H1 (cell line): ENCODE data around the gene HDAC8. TPM values are rescaled to one million over a fixed set of nuclear protein-coding genes. Genes with fewer than 3 reads are reported as not detected.

ENCODE experiments used
- CTCF ChIA-PET: fragments of 300-600 bp; sonication (Branson Sonifier 250); formaldehyde crosslinking; loops from one replicate; lab custom pipeline; 2021; ENCODE audit not compliant: partially characterized antibody; lab: Charles Lee
- POLR2A ChIA-PET: fragments of 300-600 bp; sonication (Branson Sonifier 250); formaldehyde crosslinking; loops from one replicate; lab custom pipeline; 2021; ENCODE audit warnings: inconsistent platforms; ENCODE audit not compliant: partially characterized antibody; lab: Charles Lee
- DNase-seq, 2 experiments: peaks; one replicate each; pipeline versions ENCODE4 v3.0.0 to v3.0.0-alpha.2; 2010 to 2022; ENCODE audit warnings: low spot score in 2 of 2, low read depth in 1 of 2, mixed read lengths in 1 of 2
- FAIRE-seq: peaks from 2 replicates; lab custom pipeline; 2011; peaks lifted over from hg19 to GRCh38; lab: Jason Lieb, UNC
- H2AFZ ChIP-seq: 2 replicates; pipeline ENCODE4 v1.8.1; 2012; ENCODE audit warnings: low read length, inconsistent platforms
- H2AK5ac ChIP-seq: 2 replicates; pipeline ENCODE4 v1.6.1; 2013; ENCODE audit warnings: low read depth, low read length
- H2BK120ac ChIP-seq: replicated peaks from 2 replicates; pipeline ENCODE3; 2013; ENCODE audit warnings: low read depth, low read length, inconsistent platforms
- H2BK12ac ChIP-seq: 2 replicates; pipeline ENCODE4 v1.6.1; 2013; ENCODE audit warnings: low read depth, low read length
- H2BK15ac ChIP-seq: 2 replicates; pipeline ENCODE4 v1.6.1; 2013; ENCODE audit warnings: low read length
- H2BK20ac ChIP-seq: 2 replicates; pipeline ENCODE4 v1.6.1; 2013; ENCODE audit warnings: low read length
- H2BK5ac ChIP-seq: 2 replicates; pipeline ENCODE4 v1.6.1; 2013; ENCODE audit warnings: low read depth, low read length
- H3K14ac ChIP-seq: 2 replicates; pipeline ENCODE4 v1.6.1; 2013; ENCODE audit warnings: inconsistent platforms; ENCODE audit not compliant: insufficient read length
- H3K18ac ChIP-seq: 2 replicates; pipeline ENCODE4 v1.6.1; 2013; ENCODE audit warnings: low read length; ENCODE audit errors: extremely low read depth
- H3K23ac ChIP-seq: 2 replicates; pipeline ENCODE4 v1.6.1; 2013; ENCODE audit warnings: inconsistent platforms; ENCODE audit not compliant: insufficient read length
- H3K23me2 ChIP-seq: 2 replicates; pipeline ENCODE4 v1.6.1; 2013; ENCODE audit warnings: low read depth, low read length
- H3K27ac ChIP-seq: 2 replicates; pipeline ENCODE4 v1.6.1; 2011; ENCODE audit warnings: low read depth, low read length, inconsistent platforms
- H3K27me3 ChIP-seq, 4 experiments: replicated peaks in 1 of 4; 1 replicate in 1 of 4; 2 replicates in 3 of 4; pipeline versions ENCODE4 v1.6.1 to v1.8.1; 2011 to 2013; ENCODE audit warnings: low read length in 3 of 4, mild to moderate bottlenecking in 3 of 4, inconsistent platforms in 2 of 4, mixed read lengths in 2 of 4, moderate library complexity in 1 of 4; ENCODE audit not compliant: control insufficient read depth in 3 of 4, insufficient read depth in 3 of 4; ENCODE audit errors: extremely low read depth in 1 of 4
- H3K36me3 ChIP-seq, 4 experiments: 2 replicates each; pipeline versions ENCODE4 v1.6.1 to v1.8.1; 2011 to 2013; ENCODE audit warnings: mild to moderate bottlenecking in 4 of 4, low read length in 3 of 4, moderate library complexity in 2 of 4, control low read depth in 1 of 4, inconsistent platforms in 1 of 4; ENCODE audit not compliant: insufficient read depth in 4 of 4, control insufficient read depth in 2 of 4
- H3K4ac ChIP-seq: replicated peaks from 2 replicates; pipeline ENCODE3; 2013; ENCODE audit warnings: low read length, low read depth, mixed read lengths, inconsistent platforms; ENCODE audit not compliant: insufficient read length
- H3K4me1 ChIP-seq, 4 experiments: replicated peaks in 1 of 4; 1 replicate in 1 of 4; 2 replicates in 3 of 4; pipeline versions ENCODE4 v1.6.1 to v1.8.1; 2011 to 2013; ENCODE audit warnings: low read length in 3 of 4, inconsistent platforms in 2 of 4, mixed read lengths in 1 of 4; ENCODE audit not compliant: insufficient read depth in 4 of 4, control insufficient read depth in 3 of 4
- H3K4me2 ChIP-seq, 2 experiments: 2 replicates each; pipeline versions ENCODE4 v1.6.1 to v1.8.1; 2011 to 2013; ENCODE audit warnings: low read depth in 2 of 2, low read length in 2 of 2, control low read depth in 1 of 2, inconsistent platforms in 1 of 2, mild to moderate bottlenecking in 1 of 2; ENCODE audit not compliant: insufficient read depth in 1 of 2
- H3K4me3 ChIP-seq, 4 experiments: fragments of 200-600, 300-600 bp in 1 of 4; sonication (generic), shearing (Covaris generic), sonication (Bioruptor Twin) in 1 of 4; 2 replicates each; pipeline versions ENCODE4 v1.5.1 to v1.8.1; 2011 to 2016; ENCODE audit warnings: low read length in 4 of 4, low read depth in 3 of 4, control low read depth in 2 of 4, inconsistent platforms in 2 of 4, mild to moderate bottlenecking in 2 of 4, mixed read lengths in 1 of 4, moderate library complexity in 1 of 4; ENCODE audit not compliant: insufficient read depth in 2 of 4; ENCODE audit errors: extremely low read depth in 1 of 4
- H3K56ac ChIP-seq: replicated peaks from 2 replicates; pipeline ENCODE3; 2013; ENCODE audit warnings: low read depth, mild to moderate bottlenecking, mixed read lengths, low read length, inconsistent platforms; ENCODE audit not compliant: insufficient read length
- H3K79me1 ChIP-seq: 2 replicates; pipeline ENCODE4 v1.6.1; 2013; ENCODE audit warnings: low read depth, low read length, control low read depth
- H3K79me2 ChIP-seq, 2 experiments: 2 replicates each; pipeline versions ENCODE4 v1.6.1 to v1.8.1; 2012 to 2013; ENCODE audit warnings: low read length in 2 of 2, mild to moderate bottlenecking in 2 of 2, inconsistent platforms in 1 of 2; ENCODE audit not compliant: insufficient read depth in 2 of 2, control insufficient read depth in 1 of 2
- H3K9ac ChIP-seq, 4 experiments: replicated peaks in 1 of 4; 1 replicate in 1 of 4; 2 replicates in 3 of 4; pipeline versions ENCODE4 v1.6.1 to v1.8.1; 2011 to 2013; ENCODE audit warnings: low read depth in 3 of 4, low read length in 3 of 4, control low read depth in 2 of 4, mild to moderate bottlenecking in 2 of 4, moderate library complexity in 2 of 4, inconsistent platforms in 1 of 4; ENCODE audit errors: extremely low read depth in 1 of 4
- H3K9me3 ChIP-seq, 2 experiments: 2 replicates each; pipeline versions ENCODE4 v1.6.1 to v1.8.1; 2012 to 2013; ENCODE audit warnings: mild to moderate bottlenecking in 2 of 2, moderate library complexity in 2 of 2, control low read depth in 1 of 2, inconsistent platforms in 1 of 2, low read depth in 1 of 2, low read length in 1 of 2, mixed read lengths in 1 of 2; ENCODE audit not compliant: insufficient read depth in 2 of 2
- H4K20me1 ChIP-seq, 2 experiments: replicated peaks in 1 of 2; 2 replicates each; pipeline versions ENCODE3 to v1.8.1; 2011 to 2013; ENCODE audit warnings: inconsistent platforms in 2 of 2, low read length in 2 of 2, mild to moderate bottlenecking in 1 of 2; ENCODE audit not compliant: insufficient read depth in 2 of 2, control insufficient read depth in 1 of 2
- H4K5ac ChIP-seq: 2 replicates; pipeline ENCODE4 v1.6.1; 2013; ENCODE audit warnings: low read length, low read depth, mixed read lengths, inconsistent platforms; ENCODE audit not compliant: insufficient read length
- H4K8ac ChIP-seq: 2 replicates; pipeline ENCODE4 v1.8.0; 2013; ENCODE audit warnings: mild to moderate bottlenecking, moderate library complexity, low read length, inconsistent platforms; ENCODE audit not compliant: insufficient read depth; ENCODE audit errors: extremely low read depth
- H4K91ac ChIP-seq: replicated peaks from 2 replicates; pipeline ENCODE3; 2013; ENCODE audit warnings: low read length, mixed read lengths, inconsistent platforms; ENCODE audit not compliant: insufficient read length
- FOSL1 ChIP-seq: IDR thresholded peaks from 2 replicates; pipeline ENCODE4 v1.6.1; 2011; ENCODE audit warnings: mild to moderate bottlenecking, low read depth, low read length, moderate library complexity; ENCODE audit not compliant: insufficient read depth
- HDAC2 ChIP-seq, 2 experiments: fragments of 300-600 bp in 1 of 2; sonication (generic) in 1 of 2; IDR thresholded peaks; 2 replicates each; pipeline ENCODE4 v1.6.1; 2011 to 2012; ENCODE audit warnings: low read depth in 2 of 2, low read length in 2 of 2, mild to moderate bottlenecking in 2 of 2, moderate library complexity in 2 of 2, borderline replicate concordance in 1 of 2, inconsistent platforms in 1 of 2
- KDM5A ChIP-seq: fragments of 200-600 bp; IDR thresholded peaks from 2 replicates; pipeline ENCODE4 v1.7.1; 2012; ENCODE audit warnings: mild to moderate bottlenecking, low read length, inconsistent platforms, mixed read lengths
- POLR2AphosphoS5 ChIP-seq: IDR thresholded peaks from 2 replicates; pipeline ENCODE4 v1.6.1; 2011; ENCODE audit warnings: low read depth, low read length
- RXRA ChIP-seq: IDR thresholded peaks from 2 replicates; pipeline ENCODE4 v1.6.1; 2011; ENCODE audit warnings: low read depth, mild to moderate bottlenecking, low read length, moderate library complexity; ENCODE audit not compliant: insufficient read depth
- SAP30 ChIP-seq: fragments of 300-600 bp; sonication (generic); IDR thresholded peaks from 2 replicates; pipeline ENCODE4 v1.7.1; 2012; ENCODE audit warnings: low read length, moderate library complexity, mild to moderate bottlenecking, inconsistent platforms; ENCODE audit not compliant: insufficient read depth, insufficient replicate concordance
- SIN3A ChIP-seq, 2 experiments: IDR thresholded peaks in 1 of 2; conservative IDR thresholded peaks in 1 of 2; 2 replicates each; pipeline ENCODE4 v1.6.1; 2011 to 2012; ENCODE audit warnings: low read length in 2 of 2, improper control_type of control experiment in 1 of 2, low read depth in 1 of 2, mild to moderate bottlenecking in 1 of 2
- SIRT6 ChIP-seq: IDR thresholded peaks from one replicate; pipeline ENCODE4 v1.7.1; 2012; ENCODE audit warnings: low read length, inconsistent platforms
- TEAD4 ChIP-seq: IDR thresholded peaks from 2 replicates; pipeline ENCODE4 v1.6.1; 2012; ENCODE audit warnings: low read depth, low read length, inconsistent platforms, mixed read lengths
- WGBS, 2 experiments: shearing (Covaris generic) in 1 of 2; methylation state at CpG; one replicate each; pipeline versions ENCODE4 v1.1.6 to v1.1.7; 2013 to 2015; ENCODE audit warnings: low lambda C conversion rate in 2 of 2, mixed read lengths in 2 of 2, inconsistent platforms in 1 of 2, low coverage in 1 of 2, missing lambda C conversion rate in 1 of 2; ENCODE audit not compliant: insufficient replicate concordance in 2 of 2, insufficient coverage in 1 of 2, insufficient read length in 1 of 2; ENCODE audit errors: extremely low coverage in 1 of 2, missing lambda C conversion rate in 1 of 2; 5-methylcytosine and 5-hydroxymethylcytosine counted together
- polyA plus RNA-seq, 7 experiments: library from polyadenylated mRNA; depleted of rRNA in 3 of 7; stranded (reverse) in 5 of 7; unstranded in 2 of 7; fragments of >200 nt in 5 of 7; fragments of 200-250 nt in 2 of 7; gene quantifications; 1 replicate in 5 of 7; 2 replicates in 1 of 7; 4 replicates in 1 of 7; pipeline versions ENCODE4 v1.2.1 to v1.2.3, GENCODE V29; 2011 to 2013; ENCODE audit warnings: missing spikeins in 2 of 7, mixed read lengths in 2 of 7
- total RNA-seq: library from RNA; stranded (reverse); fragmentation: NEBNext Ultra II Directional; extraction: Animal tissue kit (Norgen Biotek cat#: 25700); gene quantifications from 2 replicates; pipeline ENCODE4 v1.2.1, GENCODE V29; 2021
- TF ChIP-seq, protein P1 (sequence below): IDR thresholded peaks from 2 replicates; pipeline ENCODE4 v1.6.1; 2011; ENCODE audit warnings: low read depth, mild to moderate bottlenecking, low read length; ENCODE audit not compliant: insufficient read depth
- TF ChIP-seq, protein P2 (sequence below): IDR thresholded peaks from 2 replicates; pipeline ENCODE4 v1.6.1; 2012; ENCODE audit warnings: low read length, inconsistent platforms

Gene HDAC8
- total and polyA plus RNA-seq, 2 of the 8 experiments (the other 6 are each of a cell fraction or from before 2014, with no cell fraction given): 9.7 to 20.3 TPM

DNA sequence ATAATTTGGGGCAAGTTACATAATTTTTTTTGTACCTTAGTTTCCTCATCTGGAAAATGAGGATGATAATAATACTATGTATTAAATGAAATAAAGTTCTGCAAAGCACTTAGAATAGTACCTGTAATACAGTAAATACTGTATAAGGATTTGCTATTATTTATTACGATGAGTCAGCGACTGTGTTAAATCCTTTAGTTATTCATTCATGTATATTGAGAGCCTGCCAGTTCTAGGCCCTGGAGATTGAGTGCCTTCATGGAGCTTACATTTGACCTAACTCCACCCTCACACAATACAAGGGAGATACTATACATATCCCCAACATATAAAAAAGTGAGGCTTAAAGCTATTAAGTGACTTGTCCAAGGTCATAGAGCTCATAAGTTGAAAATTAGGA lies 199.9 kb downstream of the HDAC8 start:
- Histone ChIP-seq H4K8ac (no peak overlapping the region), H2BK20ac (no peak overlapping the region), H3K36me3 (no peaks in the 10 kb centered on the region), H2BK5ac (no peak overlapping the region), H3K4me2 (no peak overlapping the region), H4K5ac (no peak overlapping the region), H3K23ac (no peak overlapping the region), H2BK15ac (no peak overlapping the region), H3K4me3 (no peak overlapping the region), H3K14ac (no peak overlapping the region), H3K27me3 (no peaks in the 10 kb centered on the region), H3K9ac (no peak overlapping the region), H3K4ac (no peak overlapping the region), H2AFZ (no peak overlapping the region), H3K79me1 (no peaks in the 10 kb centered on the region), H2BK120ac (no peak overlapping the region), H3K23me2 (no peaks in the 10 kb centered on the region), H3K27ac (no peak overlapping the region), H2BK12ac (no peak overlapping the region), H3K4me1 (peaks cover 0 to 2% (median 0%) of the 10 kb centered on the region in 4 experiments; a peak in 2 of 7 replicates), H3K18ac (no peak overlapping the region), H3K56ac (no peak overlapping the region), H2AK5ac (no peak overlapping the region), H4K91ac (no peak overlapping the region), H4K20me1 (no peaks in the 10 kb centered on the region), H3K9me3 (no peaks in the 10 kb centered on the region), H3K79me2 (no peaks in the 10 kb centered on the region)
- 92% methylated on average over 2 of the region's 2 CpGs; no CpG with 5 or more reads in 1 of the 2 experiments for WGBS, 2 experiments
- FAIRE-seq (no peak), DNase-seq (no peak)
- CTCF ChIA-PET: no interaction called here
- POLR2A ChIA-PET: interaction anchor here (1.2 kb wide), 1 partner anchor 9 kb away, joined by 3 read pairs; no protein-coding TSS in a partner anchor
- TF ChIP-seq RXRA: no peak
- TF ChIP-seq POLR2AphosphoS5: no peak
- no peak for TF ChIP-seq FOSL1
- no peak for TF ChIP-seq SAP30
- TF ChIP-seq HDAC2 (IDR thresholded peaks at IDR 0.05; ENCODE audit: borderline replicate concordance in 1 of 2, low read depth in 2 of 2, low read length in 2 of 2): no peak
- TF ChIP-seq, protein P1, sequence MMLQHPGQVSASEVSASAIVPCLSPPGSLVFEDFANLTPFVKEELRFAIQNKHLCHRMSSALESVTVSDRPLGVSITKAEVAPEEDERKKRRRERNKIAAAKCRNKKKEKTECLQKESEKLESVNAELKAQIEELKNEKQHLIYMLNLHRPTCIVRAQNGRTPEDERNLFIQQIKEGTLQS: no peak
- no peak for TF ChIP-seq TEAD4
- TF ChIP-seq SIRT6: no peak
- TF ChIP-seq KDM5A: no peak
- TF ChIP-seq SIN3A (conservative IDR thresholded peaks at IDR 0.05 in 1 of 2, IDR thresholded peaks at IDR 0.05 in 1 of 2; ENCODE audit: low read depth in 1 of 2, low read length in 2 of 2): no peak
- TF ChIP-seq, protein P2, sequence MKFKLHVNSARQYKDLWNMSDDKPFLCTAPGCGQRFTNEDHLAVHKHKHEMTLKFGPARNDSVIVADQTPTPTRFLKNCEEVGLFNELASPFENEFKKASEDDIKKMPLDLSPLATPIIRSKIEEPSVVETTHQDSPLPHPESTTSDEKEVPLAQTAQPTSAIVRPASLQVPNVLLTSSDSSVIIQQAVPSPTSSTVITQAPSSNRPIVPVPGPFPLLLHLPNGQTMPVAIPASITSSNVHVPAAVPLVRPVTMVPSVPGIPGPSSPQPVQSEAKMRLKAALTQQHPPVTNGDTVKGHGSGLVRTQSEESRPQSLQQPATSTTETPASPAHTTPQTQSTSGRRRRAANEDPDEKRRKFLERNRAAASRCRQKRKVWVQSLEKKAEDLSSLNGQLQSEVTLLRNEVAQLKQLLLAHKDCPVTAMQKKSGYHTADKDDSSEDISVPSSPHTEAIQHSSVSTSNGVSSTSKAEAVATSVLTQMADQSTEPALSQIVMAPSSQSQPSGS: no peak
